ENCODE measurements around the gene PPP2R5C.

PPP2R5C gene

GRCh38 chr14:101926620-101927019 is 165.1 kb downstream of the PPP2R5C start:
- DNase-seq = no peak

DNA sequence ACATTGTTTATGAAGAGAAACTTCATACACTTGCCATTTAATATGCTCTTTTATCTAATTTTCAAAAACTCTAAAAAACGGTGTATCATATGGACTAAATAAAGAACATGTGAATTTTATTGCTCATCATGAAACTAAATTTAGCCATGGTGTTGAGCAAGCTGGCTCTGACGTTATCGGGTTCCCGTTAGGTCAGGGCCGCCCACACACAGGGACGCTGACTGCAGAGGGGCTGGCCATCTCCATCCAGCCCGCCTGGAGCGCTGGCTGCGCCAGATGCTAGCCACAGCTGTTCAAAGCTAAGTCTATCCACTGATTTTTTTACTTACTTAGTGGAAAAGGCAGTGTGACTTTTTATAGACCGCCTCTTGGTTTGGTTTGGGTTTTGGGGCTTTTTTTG is 166.3 kb downstream of the PPP2R5C start:
- no peak for DNase-seq

GRCh38 chr14:101928415-101928841 is 166.9 kb downstream of the PPP2R5C start:
- DNase-seq = no peak

- no peak for DNase-seq
Observed at GRCh38 chr14:101929096-101929495, 167.6 kb downstream of the PPP2R5C start.

DNA sequence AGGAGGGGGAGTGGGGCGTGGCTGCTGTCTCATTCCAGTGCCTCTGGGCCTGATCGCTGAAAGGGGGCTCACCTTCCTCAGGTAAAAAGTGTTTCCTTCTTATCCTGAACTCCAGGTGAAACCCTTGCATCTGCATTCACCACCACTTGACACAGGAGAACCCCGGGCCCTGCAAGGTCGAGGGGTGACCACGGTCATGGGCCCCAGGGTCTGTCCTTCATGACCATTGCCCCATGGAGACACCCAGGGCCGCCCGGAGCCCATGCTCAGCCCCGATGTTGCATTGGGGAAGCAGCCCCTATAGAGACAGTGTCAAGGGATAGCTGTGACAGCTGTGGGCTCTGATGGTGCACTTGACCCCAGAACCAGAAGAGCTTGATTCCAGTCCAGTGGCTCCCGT is 168.4 kb downstream of the PPP2R5C start:
- no peak for DNase-seq

DNA sequence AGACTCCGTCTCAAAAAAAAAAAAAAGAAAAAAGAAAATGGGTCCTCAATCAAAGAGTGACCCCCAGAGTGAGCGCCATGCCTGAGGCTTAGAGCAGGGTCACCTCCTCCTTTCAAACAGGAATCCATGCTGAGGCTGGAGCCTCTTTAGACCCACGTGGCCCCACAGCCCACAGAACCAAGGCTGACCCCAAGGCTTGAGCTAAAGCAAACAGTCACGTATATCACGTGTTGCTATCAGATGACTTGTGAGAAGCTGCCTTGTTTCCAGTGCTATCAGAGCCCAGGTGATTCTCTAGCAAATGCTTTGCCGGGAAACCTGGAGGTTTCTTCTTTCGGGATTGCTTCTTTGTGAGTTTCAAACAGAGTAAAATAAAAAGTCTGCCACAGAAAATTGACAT is 171.2 kb downstream of the PPP2R5C start:
- no peak for DNase-seq

- no peak for DNase-seq
Observed at GRCh38 chr14:101933209-101933608, 171.7 kb downstream of the PPP2R5C start.

DNA sequence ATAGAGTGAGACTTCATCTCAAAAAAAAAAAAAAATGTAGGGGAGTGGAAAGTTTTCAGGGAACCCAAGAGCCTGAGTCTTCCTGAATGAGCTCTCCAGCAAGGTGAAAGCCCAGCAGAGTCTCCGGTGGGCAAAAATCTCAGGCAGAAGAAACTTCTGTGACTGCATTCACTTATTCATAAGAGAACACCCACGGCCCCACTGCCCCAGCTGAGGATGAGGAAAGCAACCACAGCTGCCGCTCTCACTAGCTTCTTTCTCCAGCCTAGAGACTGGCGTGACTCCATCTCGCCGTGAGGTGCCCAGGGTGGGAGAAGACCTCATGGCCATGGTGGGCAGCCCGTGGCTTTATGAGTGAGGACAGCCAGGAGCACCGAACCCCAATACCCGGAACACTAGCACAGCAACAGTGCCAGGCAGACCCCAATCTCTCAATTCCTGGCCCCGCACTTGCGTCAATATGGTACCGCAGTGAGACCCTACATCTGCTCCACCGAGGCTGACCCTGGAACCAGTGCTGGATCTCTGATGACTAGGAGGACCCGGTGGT is 173.2 kb downstream of the PPP2R5C start:
- no peak for DNase-seq

- DNase-seq = no peak
Observed at GRCh38 chr14:101937926-101938767, 176.6 kb downstream of the PPP2R5C start.

- no peak for DNase-seq
Observed at GRCh38 chr14:101939646-101940170, 178.2 kb downstream of the PPP2R5C start.

DNA sequence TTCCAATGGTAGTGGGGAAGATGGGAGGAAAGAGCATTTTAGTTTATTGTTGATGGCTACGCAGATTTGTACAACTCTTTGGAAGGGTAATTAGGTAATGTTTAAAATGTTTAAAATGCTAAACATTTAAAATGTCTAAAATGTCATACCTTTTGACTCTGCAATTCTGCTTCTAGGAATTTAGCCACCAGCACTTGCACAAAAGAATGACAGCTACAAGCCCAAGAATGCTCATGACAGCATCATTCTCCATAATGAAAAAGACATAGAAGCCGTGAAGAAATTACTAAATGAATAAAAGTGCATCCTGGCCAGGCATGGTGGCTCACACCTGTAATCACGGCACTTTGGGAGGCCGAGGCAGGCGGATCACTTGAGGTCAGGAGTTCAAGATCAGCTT is 182.9 kb downstream of the PPP2R5C start:
- no peak for DNase-seq

GRCh38 chr14:101945171-101945570 is 183.7 kb downstream of the PPP2R5C start:
- no peak for DNase-seq

- DNase-seq = no peak
Observed at GRCh38 chr14:101947577-101947903, 186.0 kb downstream of the PPP2R5C start.

GRCh38 chr14:101947904-101948665 is 186.6 kb downstream of the PPP2R5C start:
- DNase-seq = peak; percentile 100

DNA sequence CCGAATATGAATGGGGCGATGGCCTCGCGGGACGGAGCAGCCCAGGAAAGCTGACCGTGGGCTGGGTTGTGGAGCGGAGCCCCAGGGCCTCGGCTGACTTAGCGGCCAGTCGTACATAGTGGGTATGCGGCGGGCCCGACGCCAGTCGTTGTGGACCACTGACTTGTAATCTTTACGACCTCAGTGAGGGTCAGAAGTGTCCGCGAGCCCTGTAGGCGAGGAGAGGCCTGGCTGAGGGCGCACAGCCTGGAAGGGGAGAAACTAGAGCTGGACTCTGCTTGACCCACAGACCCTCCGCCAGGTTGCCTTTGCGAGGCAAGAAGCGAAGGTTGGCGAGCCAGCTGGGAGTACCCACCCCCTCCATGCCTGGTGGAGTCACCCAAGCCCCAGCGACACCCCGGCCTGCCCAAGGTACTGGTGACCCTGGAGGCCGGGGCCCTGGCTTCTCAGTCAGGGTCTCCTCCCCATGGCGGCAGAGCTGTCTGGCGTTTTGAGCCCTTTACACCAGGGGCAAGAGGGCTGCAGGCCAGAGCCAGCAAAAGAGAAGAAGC is 187.2 kb downstream of the PPP2R5C start:
- no peak for DNase-seq

DNA sequence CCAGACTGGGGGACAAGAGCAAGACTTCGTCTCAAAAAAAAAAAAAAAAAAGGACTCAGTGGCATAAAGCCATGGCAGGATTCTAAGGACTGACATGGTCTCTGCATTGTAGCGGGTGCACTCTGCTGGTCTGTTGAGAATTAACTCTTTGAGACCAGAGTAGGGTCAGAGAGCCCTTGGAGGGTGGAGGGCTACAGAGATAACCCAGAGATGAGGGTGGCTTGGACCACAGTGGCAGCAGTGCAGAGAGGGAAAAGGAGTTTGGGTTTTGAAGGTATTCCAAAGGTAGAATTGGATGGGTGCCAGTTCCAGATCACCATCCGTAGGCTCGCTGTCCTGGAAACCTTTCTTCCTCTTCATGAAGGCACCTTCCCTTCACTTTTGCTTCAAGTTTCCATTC is 188.6 kb downstream of the PPP2R5C start:
- DNase-seq = no peak

DNA sequence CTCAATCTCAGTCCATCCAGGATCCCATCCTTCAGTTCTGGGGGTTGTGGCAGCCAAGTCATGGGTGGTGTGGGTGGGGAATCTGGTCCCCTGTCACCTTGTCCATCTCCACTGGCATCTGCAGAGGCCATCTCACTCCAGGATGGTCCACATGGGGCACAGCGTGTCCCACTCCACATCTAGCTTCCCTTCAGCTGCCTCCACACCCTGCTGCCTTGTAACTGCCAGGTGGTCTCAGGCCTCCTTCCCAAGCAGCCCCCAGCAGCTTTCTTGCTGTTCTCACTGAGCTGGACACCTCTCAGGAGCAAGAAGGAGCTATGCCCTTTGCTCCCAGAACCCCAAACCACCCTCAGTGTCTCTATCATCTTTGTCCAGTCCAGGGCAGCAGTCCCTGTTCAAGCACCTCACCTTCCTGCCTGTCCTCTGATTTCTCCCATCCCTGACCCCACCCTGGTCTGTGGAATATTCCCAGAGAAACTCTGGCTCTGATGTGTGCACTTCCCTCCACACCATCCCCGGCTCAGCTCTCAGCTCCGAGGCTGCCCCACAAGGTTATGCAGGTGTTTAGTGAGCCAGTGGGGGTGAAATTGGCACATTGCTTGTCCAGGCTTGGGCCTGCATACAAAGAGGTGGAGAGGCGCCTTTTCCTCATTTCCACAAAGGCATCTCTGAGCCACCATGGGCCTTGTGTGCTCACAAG is 189.2 kb downstream of the PPP2R5C start:
- no peak for DNase-seq

- DNase-seq = no peak
Observed at GRCh38 chr14:101953151-101953550, 191.6 kb downstream of the PPP2R5C start.

GRCh38 chr14:101954501-101954900 is 193.0 kb downstream of the PPP2R5C start:
- no peak for DNase-seq

DNA sequence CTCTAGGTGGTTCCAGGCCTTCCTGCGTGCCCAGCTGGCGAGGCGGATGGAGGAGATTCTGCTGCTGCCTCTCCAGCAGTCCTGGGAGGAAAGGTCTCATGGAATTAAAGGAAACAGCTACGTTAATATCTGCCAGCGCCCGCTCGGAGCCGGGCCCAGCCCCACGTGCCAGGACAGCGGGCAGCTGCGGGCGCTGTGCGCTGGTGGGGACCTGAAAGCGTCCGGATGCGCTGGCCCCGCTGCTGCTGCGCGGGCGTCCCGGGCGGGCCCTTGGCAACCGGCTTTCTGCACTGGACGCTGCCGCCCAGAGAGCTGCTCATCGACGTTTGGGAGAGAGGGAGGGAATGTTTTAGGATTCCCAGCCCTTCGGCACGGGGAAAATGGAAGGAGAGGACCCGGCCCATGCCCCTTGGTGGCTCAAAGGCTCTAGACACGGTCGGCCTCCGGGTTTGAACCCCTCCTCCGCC is 194.2 kb downstream of the PPP2R5C start:
- no peak for DNase-seq

DNA sequence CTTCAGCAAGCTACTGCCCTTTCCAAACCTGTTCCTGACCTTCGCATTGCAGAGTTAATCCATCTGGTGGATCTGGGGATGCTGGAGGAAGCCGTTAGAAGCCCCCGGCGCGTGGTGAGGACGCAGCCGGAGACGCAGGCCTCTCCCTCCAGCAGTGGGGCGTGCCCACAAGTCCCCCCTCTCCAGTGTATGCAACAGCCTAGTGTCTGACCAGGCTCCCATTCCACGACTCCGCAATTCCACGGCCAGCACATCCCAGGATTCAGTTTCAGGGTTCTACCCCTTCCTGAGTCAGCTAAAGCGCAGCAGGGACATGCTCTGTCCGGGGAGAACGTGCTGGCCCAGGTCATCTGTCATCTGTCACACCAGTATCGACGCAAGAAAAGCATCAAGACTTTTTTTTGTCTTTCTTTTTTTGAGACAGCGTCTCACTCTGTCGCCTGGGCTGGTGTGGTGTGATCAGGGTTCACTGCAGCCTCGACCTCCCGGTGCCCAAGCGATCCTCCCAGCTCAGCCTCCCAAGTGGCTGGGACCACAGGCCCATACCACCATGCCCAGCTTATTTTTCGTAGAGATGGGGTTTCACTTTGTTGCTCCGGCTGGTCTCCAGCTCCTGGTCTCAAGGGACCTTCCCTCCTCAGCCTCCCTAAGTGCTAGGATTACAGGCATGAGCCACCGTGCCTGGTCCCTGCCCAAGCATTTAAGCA is 194.8 kb downstream of the PPP2R5C start:
- DNase-seq = no peak

Data from COR-L47 (cell line).